AG10803 (cell line): Measurements from ENCODE around the gene SCYL1.

Experiments
- DNase-seq: peaks from one replicate; pipeline ENCODE4 v3.0.0; 2010; ENCODE audit warnings: low read depth
- H3K4me3 ChIP-seq: 2 replicates; pipeline ENCODE4 v1.5.1; 2011; ENCODE audit warnings: mild to moderate bottlenecking, low read length, control low read depth
- TF ChIP-seq, protein P1 (sequence below): conservative IDR thresholded peaks from 2 replicates; pipeline ENCODE4 v1.5.1; 2011; ENCODE audit warnings: mild to moderate bottlenecking, low read length, control low read depth, inconsistent platforms

SCYL1 gene

DNA sequence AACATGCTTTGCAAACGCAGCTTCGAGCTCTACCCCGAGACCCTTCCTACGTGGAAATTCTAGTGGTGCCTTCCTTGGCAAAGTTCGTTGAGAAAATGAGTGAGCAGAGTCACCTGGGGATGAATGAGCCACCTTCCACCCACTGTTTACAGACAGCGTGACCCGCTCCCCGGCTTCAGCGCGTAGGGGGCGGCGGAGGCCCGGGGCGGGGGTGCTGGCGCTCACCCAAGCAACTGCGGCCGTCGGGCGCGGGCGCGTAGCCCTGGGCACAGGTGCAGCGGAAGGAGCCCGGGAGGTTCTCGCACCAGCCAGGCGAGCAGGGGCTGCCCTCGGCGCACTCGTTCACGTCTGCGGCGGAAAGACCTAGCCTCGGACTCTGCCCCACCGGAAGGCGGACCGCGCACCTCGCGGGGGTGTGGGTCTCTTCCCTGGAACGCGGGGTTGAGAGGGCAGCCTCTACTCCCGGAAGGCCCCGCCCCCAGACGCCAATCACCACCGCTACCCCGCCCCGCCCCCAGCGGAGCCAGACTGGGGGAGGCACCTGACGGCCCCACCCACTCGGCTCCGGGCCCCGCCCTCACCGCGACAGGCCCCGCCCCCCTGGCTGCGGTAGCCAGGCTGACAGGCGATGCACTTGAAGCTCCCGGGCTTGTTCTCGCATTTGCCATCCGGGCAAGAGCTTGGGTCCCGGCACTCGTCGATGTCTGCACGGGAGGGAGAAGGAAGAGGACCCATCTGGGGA is 21.5 kb downstream of the SCYL1 start:
- no peak for DNase-seq
- no peak overlapping the region for H3K4me3 ChIP-seq
- TF ChIP-seq, protein P1, sequence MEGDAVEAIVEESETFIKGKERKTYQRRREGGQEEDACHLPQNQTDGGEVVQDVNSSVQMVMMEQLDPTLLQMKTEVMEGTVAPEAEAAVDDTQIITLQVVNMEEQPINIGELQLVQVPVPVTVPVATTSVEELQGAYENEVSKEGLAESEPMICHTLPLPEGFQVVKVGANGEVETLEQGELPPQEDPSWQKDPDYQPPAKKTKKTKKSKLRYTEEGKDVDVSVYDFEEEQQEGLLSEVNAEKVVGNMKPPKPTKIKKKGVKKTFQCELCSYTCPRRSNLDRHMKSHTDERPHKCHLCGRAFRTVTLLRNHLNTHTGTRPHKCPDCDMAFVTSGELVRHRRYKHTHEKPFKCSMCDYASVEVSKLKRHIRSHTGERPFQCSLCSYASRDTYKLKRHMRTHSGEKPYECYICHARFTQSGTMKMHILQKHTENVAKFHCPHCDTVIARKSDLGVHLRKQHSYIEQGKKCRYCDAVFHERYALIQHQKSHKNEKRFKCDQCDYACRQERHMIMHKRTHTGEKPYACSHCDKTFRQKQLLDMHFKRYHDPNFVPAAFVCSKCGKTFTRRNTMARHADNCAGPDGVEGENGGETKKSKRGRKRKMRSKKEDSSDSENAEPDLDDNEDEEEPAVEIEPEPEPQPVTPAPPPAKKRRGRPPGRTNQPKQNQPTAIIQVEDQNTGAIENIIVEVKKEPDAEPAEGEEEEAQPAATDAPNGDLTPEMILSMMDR, result no peak

DNA sequence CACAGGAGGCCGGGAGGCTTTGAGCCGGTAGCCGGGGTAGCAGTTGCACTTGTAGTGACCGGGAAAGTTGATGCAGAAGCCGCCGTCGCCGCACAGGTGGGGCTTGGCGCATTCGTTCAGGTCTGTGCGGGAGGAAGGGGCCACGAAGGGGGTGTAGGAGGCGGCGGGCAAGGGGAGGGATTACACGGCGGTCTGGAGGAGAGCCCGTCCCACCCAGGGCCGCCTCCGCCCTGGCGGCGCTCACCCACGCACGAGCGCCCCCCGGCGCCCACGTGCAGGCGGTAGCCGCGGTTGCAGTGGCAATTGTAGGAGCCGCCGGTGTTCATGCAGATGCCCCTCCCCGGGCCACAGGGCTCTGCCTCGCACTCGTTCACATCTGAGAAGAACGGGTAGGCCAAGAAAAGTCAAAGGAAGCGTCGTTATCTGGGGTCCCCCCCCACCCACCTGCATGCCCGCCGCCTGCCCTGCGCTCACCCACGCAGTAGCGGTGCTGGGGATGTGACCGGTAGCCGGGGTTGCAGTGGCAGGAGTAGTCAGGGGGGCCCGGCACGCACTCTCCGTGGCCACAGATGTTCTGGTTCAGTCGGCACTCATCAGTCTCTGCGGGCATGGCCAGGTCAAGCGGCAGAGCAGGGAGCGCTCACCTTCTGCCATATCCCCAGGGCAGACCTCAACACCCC is 22.7 kb downstream of the SCYL1 start:
- TF ChIP-seq, protein P1, result no peak
- H3K4me3 ChIP-seq, result no peak overlapping the region
- DNase-seq, result no peak

DNA sequence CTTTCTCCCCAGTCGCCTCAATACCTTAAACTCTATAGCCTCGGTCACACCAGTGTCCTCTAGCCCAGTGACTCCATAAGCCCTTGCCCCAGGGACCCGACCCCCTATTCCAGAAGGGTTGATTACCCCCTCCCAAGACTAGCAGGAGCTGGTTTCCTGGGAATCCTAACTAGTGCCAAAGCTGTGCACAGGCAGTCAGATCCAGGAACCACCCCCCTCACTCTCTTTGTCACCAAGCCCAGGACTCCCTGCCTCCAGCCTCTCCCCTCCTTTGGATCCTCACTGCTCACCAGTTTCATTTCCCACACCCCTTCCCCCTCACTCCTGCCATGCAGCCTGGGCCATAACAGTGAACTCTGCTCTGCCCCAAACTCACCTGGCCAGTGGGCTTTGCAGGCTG is 23.5 kb downstream of the SCYL1 start:
- no peak overlapping the region for H3K4me3 ChIP-seq
- TF ChIP-seq, protein P1, result no peak
- DNase-seq, result no peak

DNA sequence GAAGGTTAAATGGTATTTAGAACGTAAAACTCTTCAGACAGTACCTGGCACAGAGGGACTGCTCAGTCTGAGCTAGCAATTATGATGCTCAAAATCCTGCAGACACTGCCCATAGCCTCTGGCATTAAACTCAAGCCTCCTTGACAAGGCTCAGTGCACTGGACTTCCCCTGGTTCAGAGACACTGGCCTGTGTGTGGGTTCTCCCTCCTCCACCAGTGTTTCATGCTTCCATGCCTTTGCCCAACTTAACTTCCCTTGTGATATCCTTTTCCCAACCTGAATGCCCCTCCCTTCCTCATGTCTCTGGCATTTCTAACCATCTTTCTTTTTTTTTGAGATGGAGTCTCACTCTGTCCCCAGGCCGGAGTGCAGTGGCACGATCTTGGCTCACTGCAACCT is 24.2 kb downstream of the SCYL1 start:
- no peak overlapping the region for H3K4me3 ChIP-seq
- TF ChIP-seq, protein P1, result no peak
- DNase-seq, result no peak

DNA sequence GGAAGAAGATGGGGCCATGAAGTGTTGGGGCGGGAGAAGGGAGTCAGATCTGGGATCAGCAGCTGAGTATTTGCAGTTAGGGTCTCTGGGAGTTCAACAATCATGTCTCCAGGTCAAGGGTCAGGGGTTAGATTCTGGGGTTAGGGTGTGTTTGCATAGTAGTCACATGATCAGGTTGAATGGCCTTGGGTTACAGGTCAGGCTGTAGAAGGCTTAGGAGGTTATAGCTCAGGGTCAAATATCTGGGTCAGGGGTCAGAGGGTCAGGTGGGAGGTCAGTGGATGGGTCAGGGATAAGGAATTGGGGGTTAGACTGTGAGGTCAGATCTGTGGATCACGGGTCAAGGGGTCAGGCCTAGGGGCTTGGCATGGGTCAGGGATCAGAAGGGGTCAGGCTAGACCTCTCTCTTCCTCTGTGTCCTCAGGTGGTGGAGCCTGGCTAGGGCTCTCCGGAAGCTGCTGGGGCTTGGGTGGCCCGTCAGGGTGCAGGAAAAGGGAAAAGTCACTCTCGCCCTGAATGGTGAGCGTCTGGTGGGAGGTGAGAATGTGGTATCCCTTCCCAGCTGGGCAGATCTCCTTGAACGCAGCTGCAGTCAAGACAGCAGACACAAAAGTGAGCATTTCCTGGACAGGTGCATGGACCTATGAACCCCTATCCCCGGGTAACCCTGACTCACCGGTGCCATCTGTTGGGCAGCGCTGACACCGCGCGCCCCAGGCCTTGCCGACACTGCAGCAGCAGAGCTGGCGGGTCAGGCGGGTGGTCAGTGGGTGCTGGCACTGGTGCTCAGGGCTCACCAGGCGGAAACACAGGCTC is 26.9 kb downstream of the SCYL1 start:
- TF ChIP-seq, protein P1, result peak; percentile 39
- DNase-seq, result no peak
- H3K4me3 ChIP-seq, result no peak overlapping the region

- DNase-seq, result no peak
- TF ChIP-seq, protein P1, result no peak
- no peak overlapping the region for H3K4me3 ChIP-seq
Observed at GRCh38 chr11:65552388-65552951, 27.6 kb downstream of the SCYL1 start.
